Right cardiac atrium (tissue), 5 donors: Measurements from ENCODE around the gene NPIPB5. TPM values are rescaled to one million over a fixed set of nuclear protein-coding genes. Genes with fewer than 3 reads are reported as not detected.

ENCODE experiments used
- polyA plus RNA-seq: library from polyadenylated mRNA; stranded (reverse); fragments of 200-250 nt; gene quantifications from one replicate; pipeline ENCODE4 v1.2.3, GENCODE V29; 2013
- total RNA-seq, 4 donors: library from RNA; stranded (reverse); fragmentation: NEBNext Ultra II Directional; extraction: Animal tissue kit (Norgen Biotek cat#: 25700); gene quantifications; one replicate each; pipeline ENCODE4 v1.2.1, GENCODE V29; 2021
- donor health status: healthy with polysubstance abuse.
- donor health status: DM: no; HTN: yes; CAD: no.
- donor health status: DM: no; HTN: no; CAD: no.
- donor health status: DM: no; HTN: yes; CAD: no; lungs with severe emphysema.
- donor health status: DM: yes; HTN: yes; CAD: no.

NPIPB5 gene
- total and polyA plus RNA-seq, 5 donors: 43.8 to 99.1 (median 64.8) TPM

Other genes starting within 250 kb of the NPIPB5 start
- 10 to 100 TPM; 27.9 to 33.5 (median 33.0) TPM for gene POLR3E, start 213.5 kb upstream of the NPIPB5 start, total RNA-seq
- gene POLR3E, start 213.5 kb upstream of the NPIPB5 start, polyA plus RNA-seq: 15.4 TPM
- 10 to 100 TPM in 1 of 4 donors, 1 to 10 TPM in 3; 9.4 to 19.2 (median 9.8) TPM for gene CDR2, start 136.3 kb upstream of the NPIPB5 start, total RNA-seq
- 7.2 TPM for gene CDR2, start 136.3 kb upstream of the NPIPB5 start, polyA plus RNA-seq